ENCODE measurements around the gene OR2Z1.

The OR2Z1 gene, protein sequence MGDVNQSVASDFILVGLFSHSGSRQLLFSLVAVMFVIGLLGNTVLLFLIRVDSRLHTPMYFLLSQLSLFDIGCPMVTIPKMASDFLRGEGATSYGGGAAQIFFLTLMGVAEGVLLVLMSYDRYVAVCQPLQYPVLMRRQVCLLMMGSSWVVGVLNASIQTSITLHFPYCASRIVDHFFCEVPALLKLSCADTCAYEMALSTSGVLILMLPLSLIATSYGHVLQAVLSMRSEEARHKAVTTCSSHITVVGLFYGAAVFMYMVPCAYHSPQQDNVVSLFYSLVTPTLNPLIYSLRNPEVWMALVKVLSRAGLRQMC

DNA sequence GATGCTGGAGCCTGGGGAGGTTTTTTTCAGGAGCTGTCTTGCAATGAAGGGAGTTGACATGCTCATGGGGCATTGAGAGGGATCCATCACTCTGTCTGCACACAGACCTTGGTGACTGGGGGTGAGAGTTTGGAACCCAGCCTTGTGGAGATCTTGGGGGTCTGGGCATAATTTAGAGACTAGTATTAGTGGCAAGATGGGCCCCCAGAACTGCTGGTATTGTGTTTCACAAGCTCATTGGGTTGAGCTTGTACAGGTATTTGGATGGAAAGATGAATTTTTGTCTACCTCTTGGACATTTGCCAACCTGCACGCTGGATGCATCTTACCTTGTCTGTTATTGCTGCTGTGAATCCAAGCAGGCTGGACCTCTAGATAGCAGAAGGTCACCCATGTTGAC is at the start of gene OR2Z1:
Gene OR2Z1, plus strand, starts transcription at position 301 of the 400 bp plus-strand sequence. CDS start 9,395 bp downstream, outside the sequence.
- in situ Hi-C loops (cut with MboI; ENCODE audit: low sequenced_read_pairs) = no loop called here

GRCh38 chr19:8673276-8673891 is 48.0 kb upstream of the OR2Z1 start:
- in situ Hi-C loops (cut with MboI; ENCODE audit: low sequenced_read_pairs) = no loop called here

DNA sequence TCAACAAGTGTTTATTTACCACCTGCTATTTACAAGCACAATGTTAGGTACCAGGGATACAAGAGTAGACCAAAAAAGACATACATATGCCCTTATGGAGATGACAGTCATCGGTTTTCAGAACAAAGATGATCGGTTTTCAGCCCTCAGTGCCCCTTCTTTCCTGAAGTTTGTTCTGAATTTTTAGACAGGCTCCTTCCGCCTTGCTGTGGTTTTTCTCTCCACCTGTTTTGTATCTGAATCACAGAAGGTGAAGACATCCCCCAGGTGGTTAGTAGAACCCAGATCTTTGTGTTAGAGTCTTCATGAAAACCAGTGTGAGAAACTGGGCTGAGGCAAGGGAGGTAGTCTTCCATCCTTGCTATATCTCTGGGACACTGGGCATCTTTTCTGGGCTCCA is 46.4 kb upstream of the OR2Z1 start:
- in situ Hi-C loops (cut with MboI; ENCODE audit: low sequenced_read_pairs) = no loop called here

GRCh38 chr19:8678244-8678807 is 43.1 kb upstream of the OR2Z1 start:
- in situ Hi-C loops (cut with MboI; ENCODE audit: low sequenced_read_pairs) = no loop called here

GRCh38 chr19:8680676-8681344 is 40.6 kb upstream of the OR2Z1 start:
- in situ Hi-C loops (cut with MboI; ENCODE audit: low sequenced_read_pairs) = no loop called here

DNA sequence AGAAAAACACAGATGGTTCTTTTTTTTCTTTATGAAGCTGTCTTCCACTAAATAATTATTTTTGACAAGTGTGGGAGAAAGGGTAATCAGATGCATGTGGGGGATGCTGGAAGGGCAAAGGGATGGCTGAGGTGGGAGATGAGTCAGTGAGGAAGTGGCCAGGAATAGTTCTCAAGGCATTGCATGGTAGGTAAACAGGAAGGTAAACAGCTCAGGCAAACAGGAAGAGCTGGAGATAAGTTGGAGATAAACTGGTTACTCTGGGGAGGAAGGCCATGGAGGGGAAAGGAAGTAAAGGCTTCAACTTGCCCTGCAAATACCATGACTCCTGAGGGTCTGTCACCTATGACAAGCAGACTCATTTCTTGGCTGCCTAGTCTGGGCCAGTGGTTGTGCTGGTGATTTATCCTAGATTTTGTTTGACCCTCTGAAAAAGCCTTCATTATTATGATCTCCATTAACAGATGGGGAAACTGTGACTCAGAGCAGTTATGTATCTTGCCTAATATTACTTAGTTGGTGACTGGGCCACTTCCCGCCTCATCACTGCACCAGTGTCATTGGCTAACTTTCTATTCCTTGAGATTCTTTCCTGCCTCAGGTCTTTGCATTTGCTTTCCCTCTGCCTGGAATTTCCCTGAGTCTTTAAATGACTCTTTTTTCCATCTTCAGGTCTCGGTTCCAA is 39.9 kb upstream of the OR2Z1 start:
- in situ Hi-C loops (cut with MboI; ENCODE audit: low sequenced_read_pairs) = no loop called here

DNA sequence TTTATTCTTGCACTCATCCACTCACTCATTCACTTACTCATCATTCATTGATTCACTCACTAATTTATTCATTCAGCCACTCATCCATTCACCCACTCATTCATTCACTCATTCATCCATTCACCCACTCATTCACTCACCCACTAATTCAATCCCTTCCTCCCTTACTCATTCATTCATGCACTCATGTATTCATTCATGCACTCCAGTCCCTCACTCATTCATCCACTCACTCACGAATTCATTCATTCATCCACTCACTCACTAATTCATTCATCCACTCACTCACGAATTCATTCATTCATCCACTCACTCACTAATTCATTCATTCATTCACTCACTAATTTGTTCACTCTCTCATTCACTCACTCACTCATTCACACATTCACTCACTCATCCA is 39.0 kb upstream of the OR2Z1 start:
- in situ Hi-C loops (cut with MboI; ENCODE audit: low sequenced_read_pairs) = no loop called here

DNA sequence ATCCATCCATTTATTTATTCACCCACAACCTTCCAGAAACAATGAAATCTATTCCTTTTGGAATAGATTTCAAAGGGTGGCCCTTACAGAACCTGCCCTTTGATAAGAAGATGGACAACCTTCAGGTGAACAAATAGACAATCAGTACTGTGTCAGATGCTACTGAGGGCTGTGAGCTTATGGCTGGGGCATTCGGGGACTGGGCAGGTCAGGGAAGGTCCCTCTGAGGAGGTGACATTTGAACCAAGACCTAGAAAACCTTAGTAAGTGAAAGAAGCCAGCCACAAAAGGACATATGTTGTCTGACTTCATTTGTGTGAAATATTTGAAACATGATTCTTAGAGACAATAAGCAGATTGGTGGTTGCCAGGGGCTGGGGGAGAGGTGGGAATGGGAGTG is 38.5 kb upstream of the OR2Z1 start:
- in situ Hi-C loops (cut with MboI; ENCODE audit: low sequenced_read_pairs) = no loop called here

DNA sequence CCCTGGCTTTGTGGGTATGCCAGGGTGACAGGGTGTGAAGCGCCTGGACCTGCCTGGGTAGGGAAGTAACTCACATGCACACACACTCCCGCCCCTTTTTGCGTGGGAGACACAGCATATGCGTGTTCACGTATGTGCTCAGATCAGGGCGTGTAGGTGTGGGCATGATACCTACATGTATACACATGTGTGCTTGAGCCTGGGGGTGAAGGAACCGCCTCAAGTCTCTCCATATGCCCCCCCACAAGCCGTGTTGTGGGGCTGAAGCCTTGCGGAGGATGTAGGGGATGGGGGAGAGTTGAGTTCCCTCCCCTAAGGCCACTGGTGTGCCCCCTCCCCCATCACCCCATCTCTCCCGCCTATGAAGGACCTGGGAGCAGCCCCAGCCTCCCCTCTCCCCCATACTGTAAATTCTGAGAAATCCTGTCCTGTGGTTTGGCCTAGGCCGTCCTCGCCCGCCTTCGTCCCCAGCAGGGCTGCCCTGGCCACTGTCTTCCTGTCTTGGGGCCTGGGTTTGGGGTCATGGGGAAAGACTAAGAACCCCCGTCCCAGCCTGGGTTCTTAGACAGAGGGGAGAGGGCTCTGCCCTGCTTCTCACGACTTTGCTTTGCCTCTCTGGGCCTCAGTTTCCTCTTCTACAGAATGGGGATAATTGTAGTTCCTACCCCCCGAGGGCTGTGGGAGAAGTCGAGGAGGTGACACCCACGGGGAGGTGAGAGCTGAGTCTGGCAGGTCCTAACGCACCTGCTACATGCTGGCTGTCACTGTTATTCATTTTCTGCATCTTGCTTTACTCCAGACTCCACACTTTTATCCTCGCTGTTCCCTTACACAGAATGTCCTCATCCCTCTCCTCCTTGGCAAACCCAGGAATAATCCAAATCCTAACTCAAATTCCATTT is 37.2 kb upstream of the OR2Z1 start:
- in situ Hi-C loops (cut with MboI; ENCODE audit: low sequenced_read_pairs) = no loop called here

- in situ Hi-C loops (cut with MboI; ENCODE audit: low sequenced_read_pairs) = no loop called here
Measured at GRCh38 chr19:8686549-8686948, 34.9 kb upstream of the OR2Z1 start.

DNA sequence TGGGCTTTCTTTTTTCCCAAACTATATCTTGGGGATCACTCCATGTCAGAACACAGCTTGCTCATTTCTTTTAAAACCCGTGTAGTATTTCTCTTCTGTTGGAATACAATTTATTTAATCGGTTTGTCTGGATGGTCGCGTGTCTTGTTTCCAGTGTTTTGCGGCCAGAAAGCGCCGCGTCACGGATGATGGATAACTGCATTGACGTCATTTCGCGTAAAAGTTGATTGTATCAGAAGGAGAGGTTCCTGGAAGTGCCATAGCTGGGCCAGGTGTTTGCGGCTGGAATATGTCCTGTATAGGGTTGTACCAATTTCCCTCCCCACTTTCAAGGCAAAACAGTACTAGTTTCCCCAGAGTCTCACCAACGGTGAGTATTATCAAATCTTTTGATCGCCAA is 32.5 kb upstream of the OR2Z1 start:
- in situ Hi-C loops (cut with MboI; ENCODE audit: low sequenced_read_pairs) = no loop called here

GRCh38 chr19:8690753-8691539 is 30.5 kb upstream of the OR2Z1 start:
- in situ Hi-C loops (cut with MboI; ENCODE audit: low sequenced_read_pairs) = loop anchor here (10.0 kb wide), 1 partner anchor 46 kb away; no protein-coding TSS in a partner anchor

DNA sequence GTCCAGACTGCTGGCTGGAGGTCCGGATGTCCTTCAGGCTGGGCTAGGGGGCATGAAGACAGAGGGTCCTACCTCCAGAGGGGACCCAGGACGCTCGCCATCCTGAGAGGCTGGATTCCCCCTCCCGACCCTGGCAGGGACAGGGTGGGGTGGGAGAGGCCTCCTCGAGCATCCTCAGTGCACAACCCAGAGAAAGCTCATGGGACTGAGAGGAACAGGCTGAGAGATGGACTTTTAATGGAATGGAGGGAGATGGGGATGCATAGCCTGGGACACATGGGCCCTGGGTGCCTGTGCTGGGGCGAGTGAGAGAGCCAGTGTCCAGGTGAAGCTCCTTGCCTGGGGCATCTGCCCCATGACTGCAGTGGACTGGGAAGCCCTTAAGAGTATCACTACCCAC is 25.9 kb upstream of the OR2Z1 start:
- in situ Hi-C loops (cut with MboI; ENCODE audit: low sequenced_read_pairs) = loop anchor here (10.0 kb wide), 1 partner anchor 51 kb away; no protein-coding TSS in a partner anchor

DNA sequence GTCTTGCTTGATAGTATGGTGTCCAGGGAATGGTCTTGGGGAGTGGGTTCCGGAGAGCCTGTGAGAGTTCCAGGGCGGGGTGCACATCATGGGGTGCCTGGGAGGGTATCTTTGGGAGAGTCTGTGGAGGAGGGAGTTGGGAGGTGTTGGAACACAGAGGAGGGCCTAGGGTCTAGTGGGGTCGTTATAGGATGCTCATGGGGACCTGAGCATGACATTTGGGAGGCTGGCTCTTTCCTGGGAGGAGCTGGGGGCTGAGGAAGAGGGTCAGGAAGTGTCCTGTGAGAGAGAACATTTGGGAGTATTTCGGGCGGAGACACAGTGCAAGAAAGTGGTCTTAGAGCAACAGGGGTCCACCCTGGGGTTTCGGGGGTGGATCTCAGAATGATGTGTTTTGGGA is 25.5 kb upstream of the OR2Z1 start:
- in situ Hi-C loops (cut with MboI; ENCODE audit: low sequenced_read_pairs) = loop anchor here (10.0 kb wide), 1 partner anchor 51 kb away; no protein-coding TSS in a partner anchor

DNA sequence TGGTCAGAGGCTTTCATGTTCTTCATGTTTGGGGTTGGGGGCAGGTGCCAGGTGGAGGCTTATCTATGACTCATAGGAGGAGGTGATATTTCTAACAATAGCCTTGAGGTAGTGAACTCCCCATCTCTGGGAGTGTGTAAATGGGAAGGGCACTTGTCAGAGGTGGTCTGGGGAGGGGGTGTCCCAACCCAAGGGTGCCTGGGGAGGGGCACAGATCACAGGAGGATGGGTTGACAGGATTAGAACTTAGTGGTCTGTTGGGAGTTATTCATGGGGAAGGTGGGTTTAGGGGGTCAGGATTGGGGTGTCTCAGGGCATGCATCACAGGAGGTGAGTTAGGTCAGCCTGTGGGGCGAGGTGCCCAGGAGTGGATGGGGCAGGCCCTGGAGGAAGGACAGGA is 24.4 kb upstream of the OR2Z1 start:
- in situ Hi-C loops (cut with MboI; ENCODE audit: low sequenced_read_pairs) = loop anchor here (10.0 kb wide), 1 partner anchor 52 kb away; no protein-coding TSS in a partner anchor

- in situ Hi-C loops (cut with MboI; ENCODE audit: low sequenced_read_pairs) = loop anchor here (10.0 kb wide), 1 partner anchor 53 kb away; no protein-coding TSS in a partner anchor
Measured at GRCh38 chr19:8697671-8698432, 23.6 kb upstream of the OR2Z1 start.

DNA sequence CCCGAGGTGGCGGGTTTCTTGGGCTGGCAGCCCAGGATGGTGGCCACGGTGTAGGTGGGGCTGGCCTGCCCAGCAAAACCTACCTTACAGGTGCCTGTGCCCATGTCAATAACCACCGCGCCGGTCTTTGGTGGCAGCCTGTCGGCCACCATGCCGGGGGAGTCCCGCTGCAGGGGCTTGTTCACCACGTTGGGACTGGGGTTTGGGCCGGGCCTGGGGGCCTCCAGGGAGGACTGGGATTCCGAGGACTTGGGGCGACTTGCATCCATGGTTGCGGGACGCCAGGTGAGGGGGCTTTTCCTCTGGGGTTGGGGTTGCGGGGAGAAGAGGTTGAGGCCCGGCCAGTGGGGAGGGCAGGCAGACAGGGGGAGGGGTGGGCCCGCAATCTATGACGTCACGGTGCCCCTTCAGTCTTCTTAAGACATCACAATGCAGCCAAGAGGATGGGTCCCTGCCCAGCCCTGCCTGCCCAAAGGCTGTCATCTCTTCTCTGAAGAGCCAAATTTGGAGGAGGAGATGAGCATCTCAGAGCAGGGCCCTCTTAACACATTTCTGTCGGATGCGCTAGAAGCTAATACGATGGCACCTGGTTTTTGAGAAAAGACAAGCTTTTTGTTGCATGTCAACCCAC is 22.9 kb upstream of the OR2Z1 start, which contains the start of gene ACTL9:
Gene ACTL9, minus strand, starts transcription at position 363 of the 631 bp plus-strand sequence. Its CDS starts 94 bp downstream, at position 269.
- in situ Hi-C loops (cut with MboI; ENCODE audit: low sequenced_read_pairs) = loop anchor here (10.0 kb wide), 1 partner anchor 54 kb away; no protein-coding TSS in a partner anchor

GRCh38 chr19:8699908-8700307 is 21.5 kb upstream of the OR2Z1 start:
- in situ Hi-C loops (cut with MboI; ENCODE audit: low sequenced_read_pairs) = loop anchor here (10.0 kb wide), 1 partner anchor 55 kb away; no protein-coding TSS in a partner anchor

All from HL-60/S4 treated with phorbol 12-myristate 13-acetate at 8.2 ng/mL for 4 days and 3 days (cell line).